ENCODE data around the gene ADISSP. TPM values are rescaled to one million over a fixed set of nuclear protein-coding genes. Genes with fewer than 3 reads are reported as not detected.
A peak's percentile ranks its signal among the peaks of the same experiment; 100 is the strongest.

Gene ADISSP
- total RNA-seq, 4 donors from 2014 or later = 36.1 to 74.7 (median 59.3) TPM

DNA sequence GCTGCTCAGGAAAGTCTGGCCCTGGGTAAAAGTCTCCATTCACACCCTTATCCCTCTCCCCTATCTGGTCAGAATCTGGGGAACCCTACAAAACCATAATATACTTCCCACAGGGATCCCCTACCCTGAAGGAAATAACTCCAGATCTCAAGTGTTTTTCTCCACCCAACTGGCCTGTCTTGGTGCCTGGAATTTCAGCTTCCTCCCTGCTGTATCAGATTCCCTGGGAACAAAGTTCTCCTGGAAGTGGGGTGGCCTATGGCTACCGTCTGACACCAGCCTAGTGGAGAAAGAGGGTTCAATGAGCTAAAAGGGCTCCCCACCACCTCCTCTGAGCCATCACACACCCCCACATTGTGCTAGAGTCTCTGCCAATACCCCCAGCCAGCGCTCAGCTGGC is 20.1 kb downstream of the ADISSP start:
- peaks cover 0 to 49% of the 10 kb centered on the region in 2 donors for H3K36me3 ChIP-seq
- ATAC-seq = no peak

GRCh38 chr20:3745686-3746173 is 21.8 kb downstream of the ADISSP start:
- H3K4me3 ChIP-seq = no peak overlapping the region
- 43 to 65% methylated on average over 2 to 4 of the region's 11 CpGs for WGBS, 2 donors (ENCODE audit: low coverage in 1 of 2)
- peaks cover 0 to 34% of the 10 kb centered on the region in 2 donors for H3K36me3 ChIP-seq
- ATAC-seq = no peak
- H3K4me1 ChIP-seq = peaks cover 0 to 26% (median 0%) of the 10 kb centered on the region in 3 donors
- TF ChIP-seq POLR2AphosphoS5 (IDR thresholded peaks at IDR 0.05) (no peak), CTCF (IDR thresholded peaks at IDR 0.05) (no peak), EP300 (IDR thresholded peaks at IDR 0.05) (no peak), POLR2A (IDR thresholded peaks at IDR 0.05) (no peak)
- no peak overlapping the region for H3K27ac ChIP-seq
- peaks cover 50% of the 10 kb centered on the region for H3K27me3 ChIP-seq
- no peaks in the 10 kb centered on the region for H3K9me3 ChIP-seq

More for the DNA sequence above, 20.1 kb downstream of the ADISSP start:
- no CpG with 5 or more reads among the region's 2 CpGs for WGBS, 2 donors (ENCODE audit: low coverage in 1 of 2)
- Histone ChIP-seq H3K4me1 (peaks cover 0 to 33% (median 6%) of the 10 kb centered on the region in 3 donors), H3K9me3 (no peaks in the 10 kb centered on the region), H3K27me3 (peaks cover 48% of the 10 kb centered on the region), H3K27ac (no peak overlapping the region), H3K4me3 (no peak overlapping the region)
- TF ChIP-seq EP300 (IDR thresholded peaks at IDR 0.05) (no peak), CTCF (IDR thresholded peaks at IDR 0.05) (no peak), POLR2A (IDR thresholded peaks at IDR 0.05) (no peak), POLR2AphosphoS5 (IDR thresholded peaks at IDR 0.05) (no peak)

- TF ChIP-seq EP300 (IDR thresholded peaks at IDR 0.05) (no peak), POLR2A (IDR thresholded peaks at IDR 0.05) (no peak), CTCF (IDR thresholded peaks at IDR 0.05) (no peak), POLR2AphosphoS5 (IDR thresholded peaks at IDR 0.05) (no peak)
- ATAC-seq = peak; percentile 42
- H3K4me3 ChIP-seq = no peak overlapping the region
- peaks cover 45% of the 10 kb centered on the region for H3K27me3 ChIP-seq
- peak overlapping the region in 2 of 4 donors; percentile 17 to 38 for H3K27ac ChIP-seq
- H3K9me3 ChIP-seq = no peaks in the 10 kb centered on the region
- 33 to 36% methylated on average over 9 to 15 of the region's 45 CpGs for WGBS, 2 donors (ENCODE audit: low coverage in 1 of 2)
- H3K4me1 ChIP-seq = peaks cover 0 to 29% (median 0%) of the 10 kb centered on the region in 3 donors
- H3K36me3 ChIP-seq = peaks cover 0 to 27% of the 10 kb centered on the region in 2 donors
Observed at GRCh38 chr20:3744806-3745685, 22.5 kb downstream of the ADISSP start.

GRCh38 chr20:3744037-3744436 is 23.5 kb downstream of the ADISSP start:
- H3K36me3 ChIP-seq = peaks cover 0 to 18% of the 10 kb centered on the region in 2 donors
- no peak overlapping the region for H3K27ac ChIP-seq
- TF ChIP-seq POLR2A (IDR thresholded peaks at IDR 0.05) (no peak), EP300 (IDR thresholded peaks at IDR 0.05) (no peak), POLR2AphosphoS5 (IDR thresholded peaks at IDR 0.05) (no peak), CTCF (IDR thresholded peaks at IDR 0.05) (no peak)
- WGBS, 2 donors (ENCODE audit: low coverage in 1 of 2) = 83% methylated on average over 1 of the region's 1 CpG; no CpG with 5 or more reads in 1 of the 2 donors
- peaks cover 0 to 21% (median 0%) of the 10 kb centered on the region in 3 donors for H3K4me1 ChIP-seq
- peaks cover 35% of the 10 kb centered on the region for H3K27me3 ChIP-seq
- no peak for ATAC-seq
- H3K9me3 ChIP-seq = no peaks in the 10 kb centered on the region
- no peak overlapping the region for H3K4me3 ChIP-seq

Measured in gastroesophageal sphincter (tissue), 4 donors.